Left lung (tissue), 10 donors: Measurements from ENCODE around the gene GPR176. TPM values are rescaled to one million over a fixed set of nuclear protein-coding genes. Genes with fewer than 3 reads are reported as not detected.

Source experiments
- ATAC-seq: fragments of 200-7000 bp; cut with Tn5 transposase; one replicate; pipeline ENCODE4 v1.9.1; 2020; ENCODE audit warnings: moderate library complexity
- DNase-seq, 4 donors: peaks; one replicate each; pipeline ENCODE4 v3.0.0-alpha.2; 2013 to 2020
- H3K27ac ChIP-seq, 2 donors: fragments of 200-600 bp; sonication (generic) in 1 of 2; one replicate each; pipeline versions ENCODE4 v1.5.0 to v1.8.0; 2020 to 2021
- H3K27me3 ChIP-seq, 2 donors: fragments of 200-600 bp; sonication (generic) in 1 of 2; one replicate each; pipeline versions ENCODE4 v1.5.0 to v1.8.0; 2020 to 2021
- H3K36me3 ChIP-seq, 2 donors: fragments of 200-600 bp; sonication (generic) in 1 of 2; one replicate each; pipeline versions ENCODE4 v1.5.0 to v1.8.0; 2020 to 2021
- H3K4me1 ChIP-seq, 2 donors: fragments of 200-600 bp; one replicate each; pipeline ENCODE4 v1.8.0; 2021
- H3K4me3 ChIP-seq, 2 donors: fragments of 200-600 bp; sonication (generic) in 1 of 2; one replicate each; pipeline versions ENCODE4 v1.5.0 to v1.8.0; 2020 to 2021; ENCODE audit warnings: mild to moderate bottlenecking in 1 of 2
- H3K9me3 ChIP-seq, 2 donors: fragments of 200-600 bp; sonication (generic) in 1 of 2; one replicate each; pipeline versions ENCODE4 v1.5.0 to v1.8.0; 2020 to 2021
- intact Hi-C, 2 donors: fragments of 100-400 bp; cut with DNase I; formaldehyde crosslinking; loops; one replicate each; pipeline versions ENCODE4 v1.11.2 to v1.14.2; 2022
- polyA plus RNA-seq, 6 donors: library from polyadenylated mRNA; unstranded; fragments of 120-200 nt; gene quantifications; one replicate each; pipeline ENCODE4 v1.2.1, GENCODE V29; 2013; ENCODE audit not compliant: insufficient read length in 6 of 6
- total RNA-seq, 2 donors: library from RNA; stranded (reverse); fragmentation: NEBNext Ultra II Directional; extraction: Animal tissue kit (Norgen Biotek cat#: 25700); gene quantifications; one replicate each; pipeline ENCODE4 v1.2.1, GENCODE V29; 2021
- TF ChIP-seq, protein P1 (sequence below), 2 donors: fragments of 200-600 bp; sonication (generic) in 1 of 2; IDR thresholded peaks; one replicate each; pipeline versions ENCODE4 v1.5.0 to v1.8.0; 2021; ENCODE audit warnings: antibody characterized with exemption in 2 of 2
- donor health status: DM: no; HTN: yes; CAD: no.
- donor health status: DM: no; HTN: no; CAD: no.

The GPR176 gene
- total and polyA plus RNA-seq, 8 donors: 2.6 to 6.6 (median 4.0) TPM

DNA sequence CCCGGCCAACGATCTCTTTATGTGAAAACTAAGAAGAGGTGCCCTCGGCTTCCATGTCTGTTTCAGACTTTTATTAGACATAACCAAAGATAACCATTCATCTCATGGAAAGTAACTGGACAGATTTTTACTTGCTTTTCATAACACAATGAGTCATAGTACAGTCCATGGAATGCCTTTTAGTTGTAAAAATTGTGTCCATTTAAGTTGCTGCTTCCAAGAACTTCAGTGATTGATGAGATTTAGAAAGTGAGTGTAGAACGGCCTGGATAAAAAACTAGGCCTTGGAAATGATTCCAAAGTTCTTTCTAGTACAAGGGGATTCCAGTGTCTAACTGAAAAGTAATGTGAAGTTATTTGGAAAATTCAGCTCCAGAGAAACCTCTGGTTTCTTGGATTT is 24.7 kb upstream of the GPR176 start:
- Histone ChIP-seq H3K9me3 (no peaks in the 10 kb centered on the region), H3K4me1 (peaks cover 0 to 2% of the 10 kb centered on the region in 2 donors), H3K27ac (no peak overlapping the region), H3K27me3 (no peaks in the 10 kb centered on the region), H3K36me3 (peaks cover 0 to 86% of the 10 kb centered on the region in 2 donors), H3K4me3 (no peak overlapping the region)
- peak; percentile 51 for ATAC-seq
- TF ChIP-seq, protein P1, sequence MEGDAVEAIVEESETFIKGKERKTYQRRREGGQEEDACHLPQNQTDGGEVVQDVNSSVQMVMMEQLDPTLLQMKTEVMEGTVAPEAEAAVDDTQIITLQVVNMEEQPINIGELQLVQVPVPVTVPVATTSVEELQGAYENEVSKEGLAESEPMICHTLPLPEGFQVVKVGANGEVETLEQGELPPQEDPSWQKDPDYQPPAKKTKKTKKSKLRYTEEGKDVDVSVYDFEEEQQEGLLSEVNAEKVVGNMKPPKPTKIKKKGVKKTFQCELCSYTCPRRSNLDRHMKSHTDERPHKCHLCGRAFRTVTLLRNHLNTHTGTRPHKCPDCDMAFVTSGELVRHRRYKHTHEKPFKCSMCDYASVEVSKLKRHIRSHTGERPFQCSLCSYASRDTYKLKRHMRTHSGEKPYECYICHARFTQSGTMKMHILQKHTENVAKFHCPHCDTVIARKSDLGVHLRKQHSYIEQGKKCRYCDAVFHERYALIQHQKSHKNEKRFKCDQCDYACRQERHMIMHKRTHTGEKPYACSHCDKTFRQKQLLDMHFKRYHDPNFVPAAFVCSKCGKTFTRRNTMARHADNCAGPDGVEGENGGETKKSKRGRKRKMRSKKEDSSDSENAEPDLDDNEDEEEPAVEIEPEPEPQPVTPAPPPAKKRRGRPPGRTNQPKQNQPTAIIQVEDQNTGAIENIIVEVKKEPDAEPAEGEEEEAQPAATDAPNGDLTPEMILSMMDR (IDR thresholded peaks at IDR 0.05): no peak
- no peak for DNase-seq
- intact Hi-C loops: no loop called here

DNA sequence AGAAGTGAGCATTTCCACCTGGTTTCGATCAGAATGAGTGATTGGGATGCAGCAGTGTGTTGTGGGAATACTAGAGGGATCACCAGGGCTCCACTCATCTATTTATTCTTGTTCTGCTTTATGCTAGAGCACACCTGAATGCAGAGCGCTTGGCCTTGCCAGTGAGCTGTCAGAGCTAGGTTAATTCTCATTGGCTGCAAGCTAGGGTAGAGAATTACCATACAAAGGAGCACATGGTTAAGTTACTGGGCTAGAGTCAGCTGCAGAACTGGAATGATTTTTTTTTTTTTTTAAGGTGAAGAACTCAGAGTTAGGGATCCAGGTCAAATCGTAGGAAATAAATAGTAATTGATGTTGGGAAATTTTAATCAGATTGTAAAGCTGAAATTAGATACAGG is 22.7 kb upstream of the GPR176 start:
- DNase-seq (no peak), ATAC-seq (no peak)
- H3K27ac ChIP-seq: no peak overlapping the region
- H3K27me3 ChIP-seq: no peaks in the 10 kb centered on the region
- H3K36me3 ChIP-seq: peaks cover 0 to 78% of the 10 kb centered on the region in 2 donors
- intact Hi-C loops: no loop called here
- TF ChIP-seq, protein P1 (IDR thresholded peaks at IDR 0.05): no peak
- no peak overlapping the region for H3K4me3 ChIP-seq
- no peaks in the 10 kb centered on the region for H3K9me3 ChIP-seq
- peaks cover 0 to 19% of the 10 kb centered on the region in 2 donors for H3K4me1 ChIP-seq

DNA sequence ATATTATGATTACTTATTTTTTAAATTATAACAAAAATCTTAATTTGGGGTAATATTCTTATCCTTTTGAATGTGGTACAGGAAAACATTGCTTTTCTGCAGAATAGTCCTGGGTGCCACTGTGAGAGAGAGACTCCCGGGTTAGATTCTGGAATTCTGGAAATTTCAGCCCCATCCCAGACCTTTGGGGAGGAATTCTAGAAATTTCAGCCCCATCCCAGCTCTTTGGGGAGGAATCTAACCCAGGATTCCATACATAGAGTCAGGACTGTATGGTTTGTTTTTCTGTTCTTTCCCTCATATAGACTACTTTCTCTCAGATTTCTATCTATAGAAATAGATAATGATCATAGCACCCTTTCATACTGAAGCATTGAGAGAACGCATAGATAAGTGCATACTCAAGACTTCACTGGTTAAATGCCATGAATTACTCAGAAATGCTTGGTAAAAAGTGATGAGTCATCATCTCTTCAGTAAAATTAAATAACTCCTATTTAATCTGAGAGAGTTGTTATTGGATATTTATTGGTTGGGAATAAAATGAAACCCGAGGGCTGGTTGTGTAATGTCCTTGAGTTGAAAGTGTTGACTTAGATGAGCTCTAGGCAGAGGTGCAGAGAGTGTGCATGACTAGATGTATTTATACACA is 22.2 kb upstream of the GPR176 start:
- intact Hi-C loops: no loop called here
- Histone ChIP-seq H3K27me3 (no peaks in the 10 kb centered on the region), H3K9me3 (no peaks in the 10 kb centered on the region), H3K4me3 (no peak overlapping the region), H3K27ac (no peak overlapping the region), H3K4me1 (peaks cover 0 to 20% of the 10 kb centered on the region in 2 donors), H3K36me3 (peaks cover 0 to 75% of the 10 kb centered on the region in 2 donors)
- no peak for DNase-seq
- TF ChIP-seq, protein P1 (IDR thresholded peaks at IDR 0.05): no peak
- ATAC-seq: no peak

DNA sequence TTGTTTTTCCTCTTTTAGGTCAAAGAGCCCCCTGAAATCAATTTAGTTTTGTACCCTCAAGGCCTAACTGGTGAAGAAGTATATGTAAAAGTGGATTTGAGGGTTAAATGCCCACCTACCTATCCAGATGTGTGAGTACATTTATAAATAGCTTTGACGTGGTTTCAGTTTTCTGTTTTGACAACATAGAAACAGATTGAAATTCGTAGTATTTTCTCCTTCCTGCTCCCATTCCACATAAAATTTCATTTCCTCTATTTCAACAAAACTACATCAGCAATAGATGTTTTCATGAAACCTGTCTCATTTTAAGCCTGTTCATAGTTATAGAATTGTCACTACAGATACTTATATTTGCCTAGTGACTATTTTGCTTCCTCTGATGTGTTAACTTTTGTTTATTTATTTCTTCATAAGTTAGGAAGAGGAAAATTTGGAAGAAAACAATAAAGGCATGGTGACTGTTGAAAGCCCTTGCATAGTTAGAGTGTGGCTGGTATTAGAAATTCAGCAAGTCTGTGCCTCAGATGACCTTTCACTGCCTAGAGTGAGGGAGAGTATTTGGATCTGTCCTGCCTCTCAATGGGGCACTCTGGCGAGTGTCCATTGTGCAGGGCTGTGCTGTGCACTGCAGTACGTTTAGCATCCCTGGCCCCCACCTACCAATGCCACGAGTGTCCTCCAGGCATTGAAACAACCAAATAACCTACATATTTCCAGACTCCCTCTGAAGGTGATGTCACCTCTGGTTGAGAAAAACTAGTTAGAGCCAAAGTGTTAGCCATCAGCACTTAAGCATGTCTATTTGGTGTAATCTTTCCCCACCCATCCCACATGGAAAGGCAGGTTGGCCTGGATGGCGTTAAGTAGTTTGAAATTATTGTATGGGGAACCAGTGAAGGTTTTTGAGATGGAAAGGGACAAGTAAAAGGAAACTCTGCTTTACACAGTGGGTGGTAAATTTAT is 19.7 kb upstream of the GPR176 start:
- H3K9me3 ChIP-seq: no peaks in the 10 kb centered on the region
- H3K27ac ChIP-seq: no peak overlapping the region
- ATAC-seq (no peak), DNase-seq (no peak)
- H3K4me1 ChIP-seq: peaks cover 6 to 45% of the 10 kb centered on the region in 2 donors
- no peak overlapping the region for H3K4me3 ChIP-seq
- H3K27me3 ChIP-seq: no peaks in the 10 kb centered on the region
- intact Hi-C loops: no loop called here
- H3K36me3 ChIP-seq: peaks cover 0 to 50% of the 10 kb centered on the region in 2 donors
- TF ChIP-seq, protein P1 (IDR thresholded peaks at IDR 0.05): no peak

DNA sequence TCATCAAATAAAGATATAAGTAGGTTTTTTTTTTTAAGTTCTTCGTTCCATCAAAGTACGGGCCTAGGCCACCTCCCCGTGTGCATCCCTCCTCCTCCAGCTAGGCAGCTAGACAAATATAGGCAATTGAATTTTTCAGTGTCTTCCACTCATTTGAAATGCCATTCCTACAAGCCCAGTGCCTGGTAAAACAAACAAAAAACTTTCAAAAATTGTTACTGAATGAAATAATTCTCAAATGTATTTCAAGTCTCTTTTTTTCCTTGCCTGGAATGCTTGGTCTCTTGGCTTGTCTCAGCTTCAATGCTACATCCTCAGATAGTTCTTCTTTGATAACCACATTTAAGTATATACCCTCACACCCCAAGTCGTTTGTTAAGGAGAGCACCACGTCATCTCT is 17.6 kb upstream of the GPR176 start:
- Histone ChIP-seq H3K36me3 (peaks cover 0 to 29% of the 10 kb centered on the region in 2 donors), H3K27me3 (no peaks in the 10 kb centered on the region), H3K4me3 (no peak overlapping the region), H3K9me3 (no peaks in the 10 kb centered on the region), H3K27ac (no peak overlapping the region), H3K4me1 (peaks cover 7 to 51% of the 10 kb centered on the region in 2 donors)
- intact Hi-C loops: no loop called here
- no peak for DNase-seq
- TF ChIP-seq, protein P1 (IDR thresholded peaks at IDR 0.05): no peak
- no peak for ATAC-seq
